HG03095 (cell line): ENCODE results near the gene GJA3.

Experiments
- ATAC-seq: cut with Tn5 transposase; IDR thresholded peaks from one replicate; pipeline ENCODE4 v1.9.1; 2021; ENCODE audit warnings: moderate library complexity; ENCODE audit not compliant: unreplicated experiment

Gene GJA3

GRCh38 chr13:20185366-20186056 lies 24.7 kb upstream of the GJA3 start:
- ATAC-seq: no peak

GRCh38 chr13:20182231-20182846 lies 21.5 kb upstream of the GJA3 start:
- ATAC-seq: peak; percentile 67

- no peak for ATAC-seq
These were observed 20.3 kb upstream of the GJA3 start for GRCh38 chr13:20181188-20181587.

GRCh38 chr13:20178156-20178555 lies 17.3 kb upstream of the GJA3 start:
- no peak for ATAC-seq

GRCh38 chr13:20177049-20177831 lies 16.4 kb upstream of the GJA3 start:
- ATAC-seq: no peak

GRCh38 chr13:20175907-20176652 lies 15.2 kb upstream of the GJA3 start:
- ATAC-seq: no peak

- no peak for ATAC-seq
These were observed 14.5 kb upstream of the GJA3 start for GRCh38 chr13:20175406-20175794.

GRCh38 chr13:20174656-20175405 lies 14.0 kb upstream of the GJA3 start:
- ATAC-seq: peak; percentile 86

GRCh38 chr13:20173116-20173746 lies 12.4 kb upstream of the GJA3 start:
- ATAC-seq: no peak

- ATAC-seq: no peak
These were observed 10.5 kb upstream of the GJA3 start for GRCh38 chr13:20171364-20171763.

- no peak for ATAC-seq
These were observed 10.1 kb upstream of the GJA3 start for GRCh38 chr13:20170921-20171320.

GRCh38 chr13:20168396-20168795 lies 7.5 kb upstream of the GJA3 start:
- no peak for ATAC-seq

- no peak for ATAC-seq
These were observed 4.8 kb upstream of the GJA3 start for GRCh38 chr13:20165417-20166257.

GRCh38 chr13:20161951-20162300 lies 1.1 kb upstream of the GJA3 start:
- ATAC-seq: no peak

- peak; percentile 39 for ATAC-seq
These were observed 561 bp upstream of the GJA3 start for GRCh38 chr13:20161275-20161950.

GRCh38 chr13:20159646-20160305 lies 1.1 kb downstream of the GJA3 start:
- no peak for ATAC-seq

- no peak for ATAC-seq
These were observed 3.6 kb downstream of the GJA3 start for GRCh38 chr13:20157151-20157796.

GRCh38 chr13:20156702-20157101 lies 4.2 kb downstream of the GJA3 start:
- no peak for ATAC-seq
